Hematopoietic multipotent progenitor cell treated with erythropoietin and hydrocortisone succinate and interleukin-3 and kit ligand, for 6 days (in vitro differentiated cells): Measurements from ENCODE around the gene CACNA1C.

Source experiments
- DNase-seq: peaks from one replicate; pipeline ENCODE4 v3.0.0-alpha.2; 2015

Gene CACNA1C

DNA sequence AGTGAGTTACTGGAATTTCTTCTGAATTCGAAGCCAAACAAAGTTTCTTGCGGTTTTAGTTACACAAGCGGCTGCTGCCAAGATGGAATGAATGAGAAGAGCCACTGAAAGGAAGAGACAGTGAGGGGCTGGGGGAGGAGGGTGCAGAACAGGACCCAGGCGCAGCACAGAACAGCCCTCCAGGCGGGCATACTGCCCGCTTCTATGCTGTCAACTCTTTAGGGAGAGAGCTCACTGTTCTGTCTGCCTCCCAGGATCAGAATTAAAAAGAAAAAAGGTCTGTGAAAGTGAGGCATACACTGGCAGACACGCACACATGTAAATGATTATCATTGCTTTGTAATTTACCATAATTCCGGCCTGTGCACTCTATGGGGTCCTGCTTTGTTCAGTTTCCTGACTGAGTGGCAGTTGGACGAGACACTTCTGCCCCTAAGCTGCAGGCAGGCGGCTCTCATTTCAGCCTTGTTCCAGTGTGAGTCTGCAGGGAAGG, 231.6 kb downstream of the CACNA1C start:
- DNase-seq = peak; percentile 28

DNA sequence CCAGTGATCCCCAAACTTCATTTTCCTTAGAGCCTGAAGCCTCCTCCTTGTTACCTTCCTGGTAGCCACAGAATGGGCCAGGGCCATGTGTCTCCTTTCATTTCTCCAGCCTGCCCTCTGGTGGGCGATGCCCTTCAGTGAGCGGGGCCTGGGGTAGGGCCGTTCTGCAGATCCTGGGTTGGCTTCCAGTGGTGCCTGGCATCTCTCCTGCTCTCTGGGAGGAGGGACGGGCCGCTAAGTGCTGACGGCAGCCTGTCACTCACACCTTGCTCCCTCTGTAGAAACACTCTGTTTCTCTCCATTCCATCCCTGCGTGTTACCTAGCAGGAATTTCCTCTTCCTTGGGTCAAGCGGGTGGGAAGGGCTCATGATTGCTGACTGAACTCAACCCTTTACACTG, 232.1 kb downstream of the CACNA1C start:
- peak; percentile 87 for DNase-seq

DNA sequence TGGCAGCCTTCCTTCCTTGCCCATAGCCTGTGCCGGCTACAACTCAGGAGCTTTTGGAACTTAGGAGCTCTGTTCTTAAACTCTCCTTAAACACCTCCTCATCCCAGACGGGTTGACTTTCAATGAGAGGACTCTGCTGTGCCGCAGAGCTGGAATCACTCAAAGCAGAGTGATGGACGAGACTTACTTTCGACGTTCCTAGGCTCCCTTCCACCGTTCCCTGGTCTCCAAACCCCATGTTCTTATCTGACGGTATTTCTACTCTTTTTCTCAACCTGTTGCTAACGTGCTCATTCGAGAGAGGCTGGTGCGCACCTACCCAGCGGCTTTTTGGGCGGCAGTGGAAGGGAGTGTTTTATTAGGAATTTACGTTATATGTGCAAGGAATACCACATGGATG, 232.7 kb downstream of the CACNA1C start:
- no peak for DNase-seq

DNA sequence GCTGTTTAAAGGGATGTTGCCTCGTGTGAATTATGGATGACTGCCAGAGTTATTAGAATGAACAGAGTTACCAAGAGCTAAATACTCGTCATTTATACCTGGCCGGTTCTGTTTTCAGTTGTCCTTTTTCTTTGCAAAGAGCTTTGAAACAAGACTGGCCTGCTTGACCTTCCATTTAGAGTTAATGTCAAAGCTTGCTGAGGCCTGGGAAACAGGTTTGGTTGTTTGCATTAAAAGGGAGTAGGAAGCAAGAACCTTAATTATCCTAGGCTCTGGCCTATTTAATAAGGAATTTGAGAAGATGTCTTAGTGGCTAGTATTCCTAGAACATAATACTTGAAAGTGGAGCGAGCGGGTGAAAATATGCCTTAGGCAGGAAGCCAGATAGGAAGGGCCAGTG, 233.3 kb downstream of the CACNA1C start:
- DNase-seq = no peak

DNA sequence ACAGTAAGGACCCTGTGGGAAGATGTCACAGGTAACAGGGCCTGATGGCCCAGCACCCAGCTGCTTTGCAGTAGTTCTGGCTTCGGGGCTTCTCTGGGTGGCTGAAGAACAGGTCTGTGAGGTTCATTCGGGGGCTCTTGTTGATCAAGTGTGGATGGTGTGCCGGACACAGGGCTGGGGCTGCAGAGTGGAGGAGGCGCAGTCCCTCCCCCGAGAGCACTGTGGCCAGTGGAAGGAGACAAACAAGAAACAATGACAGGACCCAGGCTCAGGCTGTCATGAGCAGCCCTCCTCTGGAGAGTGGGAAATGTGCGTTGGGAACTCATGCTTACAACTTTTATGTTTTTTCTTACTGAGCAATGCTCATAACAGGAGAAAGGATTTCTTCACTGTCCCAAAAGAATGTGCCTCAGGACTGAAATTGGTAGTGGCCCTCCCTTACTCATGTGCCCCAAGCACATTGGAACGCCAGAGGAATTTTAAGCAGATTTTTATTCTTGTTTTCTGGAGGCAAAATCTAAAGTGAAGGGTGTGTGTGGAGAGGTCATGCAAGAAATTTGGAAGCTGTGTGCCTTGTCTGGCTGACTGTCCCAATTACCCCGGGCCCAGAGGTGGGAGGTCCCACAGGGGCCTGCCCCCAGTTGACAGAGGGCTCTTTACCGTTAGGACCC, 233.8 kb downstream of the CACNA1C start:
- DNase-seq = no peak

DNA sequence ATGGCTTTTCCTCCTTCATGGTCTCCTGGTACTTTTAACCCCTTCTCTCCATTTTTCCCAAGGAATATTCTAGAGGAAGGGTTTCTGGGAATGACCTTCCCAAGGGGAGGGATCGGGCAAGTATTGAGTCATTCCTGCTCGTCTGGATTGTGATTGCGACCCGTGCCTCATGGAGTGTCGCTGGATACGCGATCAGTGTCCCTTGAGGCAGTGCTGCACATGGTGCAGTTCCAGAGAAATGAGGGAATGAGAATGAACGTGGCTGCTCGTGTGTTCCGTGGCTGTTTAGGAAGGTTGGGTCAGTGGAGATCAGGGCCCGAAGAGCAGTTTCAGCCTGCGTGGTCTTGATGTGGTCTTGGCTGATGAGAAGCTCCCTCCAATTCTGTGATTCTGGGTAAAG, 234.4 kb downstream of the CACNA1C start:
- no peak for DNase-seq

DNA sequence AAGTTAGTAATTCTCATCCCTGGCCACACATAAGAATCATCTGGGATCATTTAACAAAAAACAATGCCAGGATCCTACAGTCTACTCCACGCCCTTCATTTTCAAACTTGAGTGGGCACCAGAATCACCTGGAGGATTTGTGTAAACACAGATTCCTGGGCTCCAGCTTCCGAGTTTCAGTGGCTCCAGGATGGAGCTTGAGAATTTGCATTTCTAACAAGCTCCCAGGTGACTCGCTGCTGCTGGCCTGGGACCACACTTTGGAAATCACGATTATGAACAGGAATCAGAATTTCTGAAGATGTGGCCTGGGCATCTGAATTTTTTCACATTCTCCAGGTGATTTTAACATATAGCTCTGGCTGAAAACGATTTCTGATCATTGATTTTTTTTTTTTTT, 234.8 kb downstream of the CACNA1C start:
- no peak for DNase-seq

DNA sequence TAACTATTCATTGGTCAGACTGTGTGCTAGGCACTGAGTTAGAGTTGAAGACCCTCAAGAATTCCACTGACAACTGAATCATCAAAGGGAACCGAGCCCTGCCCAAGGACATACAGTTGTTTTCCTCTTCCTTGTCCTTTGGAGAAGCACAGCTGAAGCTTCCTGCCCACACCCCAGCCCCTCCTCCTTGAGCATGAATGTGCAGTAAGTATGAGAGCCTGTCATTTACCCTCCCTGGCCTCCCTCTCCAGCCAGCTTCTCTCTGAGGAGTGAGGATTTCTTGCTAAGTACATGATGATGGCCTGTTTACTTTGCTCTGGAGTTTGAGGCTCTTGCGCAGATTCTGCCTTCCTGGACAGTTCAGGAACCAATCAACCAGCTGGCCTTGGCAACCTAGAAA, 235.2 kb downstream of the CACNA1C start:
- DNase-seq = peak; percentile 34

DNA sequence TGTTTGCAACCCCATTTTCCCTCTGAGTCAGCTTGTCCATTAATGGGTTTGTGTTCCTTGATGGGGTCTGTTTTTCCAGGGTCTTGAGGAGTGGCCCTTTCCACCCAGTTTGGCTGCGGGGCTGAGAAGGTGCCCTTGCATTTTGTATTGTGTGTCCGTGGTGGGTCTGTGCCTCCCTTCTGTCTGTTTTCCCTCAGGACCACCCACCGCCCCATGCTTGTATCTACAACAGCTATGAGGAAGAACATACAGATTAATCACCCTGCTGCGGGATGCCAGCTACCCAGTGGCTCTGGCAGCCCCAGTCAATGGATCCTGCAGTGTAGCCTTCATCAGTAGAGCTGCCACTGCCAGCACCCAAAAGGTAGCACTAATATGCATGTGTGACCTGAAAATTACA, 235.7 kb downstream of the CACNA1C start:
- no peak for DNase-seq

DNA sequence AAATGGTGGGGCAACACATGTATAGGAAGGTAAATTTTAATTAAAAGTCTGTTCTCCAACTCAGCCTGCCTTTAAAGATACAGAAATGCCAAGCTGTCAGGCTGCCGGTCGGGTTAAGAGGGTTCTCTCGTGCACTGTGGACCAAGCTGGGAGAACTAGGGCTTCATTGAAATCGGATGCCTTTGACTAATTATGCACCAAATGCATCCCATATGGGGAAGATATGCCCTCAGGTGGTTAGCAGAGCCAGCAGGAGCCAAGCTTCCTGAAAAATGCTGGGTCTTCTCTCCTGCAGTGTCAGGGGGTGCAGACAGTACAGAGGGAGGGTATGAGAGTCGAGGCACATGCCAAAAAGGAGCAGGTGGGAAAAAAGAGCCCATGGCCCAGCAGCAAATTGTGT, 236.1 kb downstream of the CACNA1C start:
- DNase-seq = no peak

DNA sequence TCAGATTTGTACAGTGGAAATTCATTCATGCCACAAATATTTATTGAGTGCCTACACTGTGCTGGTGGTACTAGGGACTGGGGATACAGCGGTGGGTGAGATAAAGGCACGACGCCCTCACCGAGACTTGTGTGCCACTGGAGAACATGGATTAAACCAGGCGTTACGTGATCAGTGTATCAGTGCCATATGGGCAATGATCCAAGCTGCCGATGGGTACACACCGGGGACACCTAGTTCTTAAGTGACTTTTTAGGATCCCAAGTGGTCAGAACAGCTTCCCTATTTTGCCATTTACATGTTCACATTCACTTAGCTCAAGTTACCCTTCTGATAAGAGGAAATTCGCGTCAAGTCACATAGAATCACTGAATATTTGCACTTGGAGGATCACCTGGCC, 236.7 kb downstream of the CACNA1C start:
- DNase-seq = no peak

DNA sequence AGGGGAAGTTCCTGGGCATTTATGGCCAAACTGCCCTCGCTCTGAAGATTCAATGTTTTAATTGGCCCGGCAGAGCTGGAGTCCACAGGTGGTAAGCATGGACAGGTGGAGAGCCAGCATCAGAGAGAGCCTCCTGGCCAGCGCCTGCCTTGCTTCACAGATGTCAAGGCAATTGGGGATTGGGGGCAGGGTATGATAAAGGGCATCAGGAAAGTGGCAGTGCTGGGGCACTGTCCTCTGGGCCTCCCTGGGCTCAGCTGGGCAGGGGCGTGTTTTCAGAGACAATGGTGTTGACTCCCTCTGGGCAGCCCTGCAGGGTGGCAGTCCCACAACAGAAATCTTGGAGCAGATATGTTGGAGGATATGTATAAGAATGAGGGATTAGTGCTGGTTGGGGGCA, 237.3 kb downstream of the CACNA1C start:
- DNase-seq = no peak

DNA sequence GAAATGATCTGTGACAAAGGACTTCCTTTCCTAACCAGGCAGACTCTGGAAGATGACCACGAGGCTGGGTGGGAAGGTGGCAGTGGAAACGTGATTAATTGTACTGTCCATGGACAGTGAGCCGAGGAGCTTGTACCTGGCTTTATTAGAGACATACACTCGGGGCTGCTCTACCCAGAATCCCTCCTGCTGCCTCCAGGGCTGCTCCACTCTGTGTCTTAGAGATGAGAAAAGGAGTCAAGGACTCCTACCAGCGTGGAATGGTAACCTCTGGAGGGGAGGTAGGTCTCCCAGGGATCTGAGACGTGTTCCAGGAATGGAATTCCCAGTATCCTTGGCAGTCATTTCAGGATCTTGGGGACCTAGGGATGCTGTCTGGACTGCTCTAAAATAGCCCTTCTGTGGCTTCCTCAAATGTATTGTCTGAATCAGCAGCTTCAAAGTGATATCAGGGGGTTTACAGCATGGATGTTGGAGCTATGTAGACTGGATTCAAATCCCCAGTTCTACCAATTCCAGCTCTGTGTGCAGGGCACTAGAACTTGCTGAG, 237.8 kb downstream of the CACNA1C start:
- DNase-seq = no peak

DNA sequence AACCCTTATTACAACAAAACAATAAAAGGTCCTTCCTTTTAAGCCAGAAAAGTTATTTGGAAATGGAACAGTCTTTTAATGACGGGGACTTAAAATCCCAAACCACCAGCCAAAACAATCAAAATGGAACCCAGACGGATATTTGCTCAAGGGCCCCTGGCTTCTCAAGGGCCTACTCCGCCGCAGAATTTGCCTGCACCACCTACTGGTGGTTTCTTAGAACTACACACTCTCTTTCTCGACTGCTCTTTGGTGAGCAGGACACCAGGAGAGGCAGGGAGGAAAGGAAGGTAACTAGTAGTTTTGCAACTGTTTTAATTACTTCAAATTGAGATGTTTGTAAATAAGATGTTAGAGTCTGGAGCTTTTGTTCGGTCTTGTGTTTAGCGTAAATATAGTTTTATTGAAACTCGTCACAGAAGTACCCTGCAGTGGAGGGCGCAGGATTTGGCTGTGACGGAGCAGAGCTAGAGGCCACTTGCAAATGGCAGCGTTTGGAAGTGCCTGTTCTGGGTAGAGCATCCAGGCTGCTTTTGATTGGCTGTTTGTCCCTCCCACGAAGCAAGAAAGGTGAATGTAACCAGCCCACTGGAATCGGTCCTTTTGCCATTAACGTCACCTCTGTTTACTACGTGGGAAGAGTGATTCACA, 238.5 kb downstream of the CACNA1C start:
- DNase-seq = peak; percentile 72

DNA sequence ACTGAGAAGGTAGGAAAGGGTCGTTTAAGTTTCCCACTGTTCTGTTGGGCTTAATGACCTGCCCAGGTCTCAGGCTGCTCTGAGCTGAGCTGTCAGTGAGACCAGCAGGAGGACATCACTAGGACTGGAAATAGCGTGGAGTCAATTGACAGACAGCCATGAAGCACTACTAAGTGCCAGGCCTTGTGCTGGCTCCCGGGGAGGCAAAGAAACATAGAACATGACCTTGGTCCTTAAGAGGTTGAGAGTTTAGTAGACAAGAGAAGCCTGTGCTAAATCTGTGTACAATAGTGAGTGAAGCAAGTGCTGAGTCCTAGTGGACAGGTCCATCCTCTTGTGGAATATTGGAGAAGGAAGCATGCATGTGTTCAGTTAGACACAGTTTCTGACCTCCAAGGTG, 239.2 kb downstream of the CACNA1C start:
- no peak for DNase-seq

DNA sequence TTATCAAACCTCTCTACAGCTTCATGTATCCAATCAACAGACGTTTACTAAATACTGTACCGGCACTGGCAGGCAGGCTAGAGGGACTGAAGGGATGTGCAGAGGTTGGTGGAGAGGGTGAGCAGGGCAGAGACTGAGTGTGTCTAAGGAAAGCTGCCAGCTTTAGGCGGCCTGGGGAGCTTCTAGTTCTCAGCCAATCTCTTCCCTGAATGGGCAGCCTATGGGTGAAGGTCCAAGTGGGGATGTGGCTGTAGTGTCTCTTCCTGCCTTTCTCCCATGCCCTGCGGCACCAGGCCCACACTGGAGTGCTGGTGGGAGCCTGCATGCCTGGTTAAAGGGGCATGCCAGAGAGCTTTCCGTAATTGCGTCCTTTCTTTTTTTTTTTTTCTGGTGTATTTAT, 239.8 kb downstream of the CACNA1C start:
- no peak for DNase-seq

DNA sequence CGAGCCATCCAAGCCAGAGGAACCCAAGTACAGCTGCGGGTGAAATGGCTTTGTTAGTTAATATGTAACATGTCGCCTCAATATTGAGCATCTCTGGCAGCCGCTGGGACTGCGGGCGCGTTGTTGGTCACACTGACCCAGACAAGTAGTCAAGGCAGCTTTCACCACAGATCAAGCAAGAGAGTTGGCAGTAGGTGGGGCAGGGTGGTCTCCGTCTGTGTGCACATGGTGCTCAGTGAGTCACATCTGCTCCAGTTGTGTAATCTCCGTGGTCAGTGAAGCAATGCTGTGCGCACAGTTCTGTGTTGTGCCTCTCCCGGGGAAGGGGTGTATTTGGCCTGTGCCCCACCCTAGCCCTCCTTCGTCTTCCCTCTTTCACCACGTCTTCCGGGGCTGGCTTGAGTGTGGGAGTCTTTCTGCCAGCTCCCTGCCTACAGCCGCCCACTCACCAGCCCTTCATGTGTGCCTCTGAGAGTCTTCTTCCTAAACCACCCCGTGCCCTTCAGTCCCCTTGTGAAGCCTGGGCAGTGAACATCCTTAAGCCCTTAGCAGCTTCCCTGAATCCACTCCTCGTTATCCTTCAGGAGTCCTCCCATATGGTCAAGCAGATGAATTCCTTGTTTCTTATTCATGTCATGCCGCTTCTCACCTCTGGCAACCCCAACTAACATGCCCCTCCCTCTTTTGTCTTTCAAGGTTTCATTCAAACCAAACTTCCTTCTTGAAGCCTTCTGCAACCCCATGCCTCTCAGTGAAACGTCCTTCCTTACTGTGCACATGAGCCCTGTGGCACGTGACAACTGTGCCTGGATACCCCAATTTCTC, 242.1 kb downstream of the CACNA1C start:
- DNase-seq = peak; percentile 77

DNA sequence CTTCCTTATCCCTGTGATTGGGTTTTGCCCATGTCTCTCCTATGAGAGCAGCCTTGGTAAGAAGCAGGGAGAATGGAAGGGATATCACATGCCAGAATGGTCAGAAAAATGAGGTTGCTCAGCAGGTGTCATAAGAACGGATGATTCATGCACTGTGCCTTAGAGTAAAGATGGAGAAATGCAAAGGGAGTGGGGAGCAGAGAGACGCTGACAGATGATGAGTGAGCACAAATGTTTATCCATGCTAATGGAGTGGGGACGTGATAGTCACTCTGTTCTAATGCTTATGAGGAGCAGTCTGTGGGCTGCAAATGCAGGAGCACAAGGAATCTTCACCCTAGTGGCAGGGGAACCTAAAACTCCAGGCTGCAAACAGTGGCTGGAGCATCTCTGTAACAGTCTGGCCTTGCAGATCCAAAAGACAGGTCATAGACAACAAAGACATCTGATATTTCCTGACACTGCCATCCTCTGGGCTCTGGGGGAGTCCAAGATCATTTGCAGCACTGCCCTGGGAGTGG, 243.2 kb downstream of the CACNA1C start:
- DNase-seq = no peak

DNA sequence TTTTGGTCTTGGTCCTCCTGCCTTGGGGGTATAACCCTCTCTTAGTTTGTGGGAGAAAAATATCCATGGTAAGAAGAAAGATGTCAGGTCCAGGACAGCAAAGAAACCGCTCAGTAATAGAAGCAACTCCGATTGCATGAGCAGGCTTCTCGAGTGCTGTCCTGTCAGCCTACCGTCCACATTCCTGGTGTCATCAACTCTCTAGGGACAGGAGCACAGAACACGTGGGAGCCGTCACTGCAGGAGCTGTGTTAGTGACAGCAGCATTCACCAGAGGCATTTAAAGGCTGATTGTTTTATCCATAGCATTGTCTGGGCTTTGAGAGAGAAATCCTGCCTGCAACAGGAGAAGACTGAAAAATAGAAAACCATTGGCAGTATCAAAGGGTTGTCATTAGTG, 244.2 kb downstream of the CACNA1C start:
- no peak for DNase-seq

DNA sequence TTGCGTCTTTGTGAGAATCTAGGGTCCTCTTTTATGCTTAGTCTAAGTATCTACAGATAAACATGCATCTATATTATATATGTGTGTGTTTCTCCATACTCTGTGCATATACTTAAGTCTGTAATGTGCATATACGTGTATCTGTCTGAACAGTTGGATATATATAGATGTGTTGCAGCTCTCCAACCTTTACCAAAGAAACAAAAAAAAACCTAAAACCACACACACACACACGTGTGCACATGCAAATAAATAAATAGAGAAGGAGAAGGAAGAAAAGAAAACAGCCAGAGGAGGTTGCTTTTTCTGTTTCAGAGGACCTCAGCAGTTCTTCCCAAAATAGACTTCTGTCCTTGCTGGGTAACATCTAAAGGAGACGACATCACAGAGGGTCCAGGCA, 244.9 kb downstream of the CACNA1C start:
- DNase-seq = no peak

DNA sequence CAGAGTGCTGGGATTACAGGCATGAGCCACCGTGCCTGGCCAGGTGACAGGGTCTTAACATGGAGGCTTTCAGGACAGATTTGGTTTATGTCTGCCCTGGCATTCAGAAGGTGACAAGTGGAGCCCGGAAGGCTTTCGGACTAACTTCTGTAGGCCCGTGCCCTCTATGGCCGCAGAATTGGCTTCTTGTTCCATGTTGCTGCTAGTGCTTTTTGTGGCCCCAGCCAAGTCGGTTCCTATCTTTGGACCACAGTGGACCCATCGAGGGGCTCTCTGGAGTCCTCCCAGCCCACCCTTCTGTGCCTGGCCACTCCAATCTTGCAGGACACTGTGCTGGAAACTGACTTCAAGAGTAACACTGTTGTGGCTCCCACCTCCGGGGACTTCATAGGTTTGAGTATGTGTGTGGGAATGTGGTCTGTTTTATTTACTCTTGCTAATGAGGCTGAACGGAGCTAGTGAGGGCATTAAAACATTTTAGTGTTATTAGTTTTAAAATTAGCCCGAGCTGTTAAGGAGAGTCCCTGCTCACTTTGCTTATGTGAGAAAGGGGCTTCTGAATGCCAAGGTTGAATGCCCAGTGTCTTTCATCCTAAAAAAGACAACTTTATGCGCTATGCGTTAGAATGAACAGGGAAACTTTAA, 245.9 kb downstream of the CACNA1C start:
- DNase-seq = no peak

DNA sequence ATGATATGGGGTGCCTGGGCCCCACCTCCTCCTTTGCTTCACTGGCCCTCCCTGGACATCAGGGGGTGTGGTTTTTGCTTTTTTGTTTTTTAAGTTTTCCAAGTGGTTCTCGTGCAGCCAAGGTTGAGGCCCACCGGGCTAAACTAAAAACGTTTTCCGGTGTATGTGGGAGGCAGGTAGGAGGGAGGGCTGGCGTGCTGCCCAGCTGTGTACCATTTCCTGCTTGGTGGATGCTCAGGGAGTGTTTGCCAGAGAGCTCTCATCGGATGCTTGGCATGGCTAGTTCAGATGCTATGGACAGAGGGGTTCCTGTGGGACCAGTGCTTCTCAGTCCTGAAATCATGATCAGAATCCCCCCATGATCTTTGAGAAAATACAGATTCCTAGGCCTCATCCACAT, 246.4 kb downstream of the CACNA1C start:
- no peak for DNase-seq

DNA sequence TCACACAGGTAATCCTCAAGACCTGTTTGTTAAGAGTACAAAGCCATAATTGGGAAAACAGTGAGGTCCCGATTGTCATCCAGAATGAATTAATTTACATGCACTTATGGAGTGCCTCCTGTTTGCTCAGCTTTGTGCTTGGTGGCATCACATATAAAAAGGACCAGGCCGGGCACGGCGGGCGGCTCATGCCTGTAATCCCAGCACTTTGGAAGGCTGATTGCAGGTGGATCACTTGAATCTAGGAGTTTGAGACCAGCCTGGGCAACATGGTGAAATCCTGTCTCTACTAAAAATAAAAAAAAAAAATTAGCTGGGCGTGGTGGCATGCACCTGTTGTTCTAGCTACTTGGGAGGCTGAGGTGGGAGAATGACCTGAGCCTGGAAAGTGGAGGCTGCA, 247.4 kb downstream of the CACNA1C start:
- DNase-seq = no peak
